ENCODE results near the gene GAL3ST1.

The GAL3ST1 gene

GRCh38 chr22:30523646-30524489 lies 50.6 kb downstream of the GAL3ST1 start:
- no peak for DNase-seq

GRCh38 chr22:30521368-30522156 lies 52.9 kb downstream of the GAL3ST1 start:
- DNase-seq, result no peak

- no peak for DNase-seq
These were observed 54.5 kb downstream of the GAL3ST1 start for GRCh38 chr22:30519842-30520425.

GRCh38 chr22:30516731-30517130 lies 57.7 kb downstream of the GAL3ST1 start:
- no peak for DNase-seq

- DNase-seq, result no peak
These were observed 58.2 kb downstream of the GAL3ST1 start for GRCh38 chr22:30516273-30516672.

GRCh38 chr22:30514252-30514651 lies 60.2 kb downstream of the GAL3ST1 start:
- no peak for DNase-seq

- DNase-seq, result no peak
These were observed 61.0 kb downstream of the GAL3ST1 start for GRCh38 chr22:30513462-30513861.

GRCh38 chr22:30511911-30512310 lies 62.6 kb downstream of the GAL3ST1 start:
- no peak for DNase-seq

- DNase-seq, result no peak
These were observed 63.4 kb downstream of the GAL3ST1 start for GRCh38 chr22:30511109-30511508.

- DNase-seq, result no peak
These were observed 66.2 kb downstream of the GAL3ST1 start for GRCh38 chr22:30508216-30508615.

- DNase-seq, result no peak
These were observed 66.8 kb downstream of the GAL3ST1 start for GRCh38 chr22:30507670-30508069.

GRCh38 chr22:30506507-30506968 lies 67.9 kb downstream of the GAL3ST1 start:
- no peak for DNase-seq
